OCI-M2 (cell line): ENCODE measurements around the gene ABCB9.
"Not testable (repeated sequence)": the region's sequence is repeated elsewhere in the genome, so short reads cannot be mapped to it uniquely, and the experiment has no call there.

ENCODE experiments used
- DNase-seq: peaks from one replicate; lab custom pipeline; 2025; ENCODE audit not compliant: unreplicated experiment; lab: John Stamatoyannopoulos, UW

The ABCB9 gene

GRCh38 chr12:122941351-122941750, 24.9 kb downstream of the ABCB9 start:
- DNase-seq, result not testable (repeated sequence)

DNA sequence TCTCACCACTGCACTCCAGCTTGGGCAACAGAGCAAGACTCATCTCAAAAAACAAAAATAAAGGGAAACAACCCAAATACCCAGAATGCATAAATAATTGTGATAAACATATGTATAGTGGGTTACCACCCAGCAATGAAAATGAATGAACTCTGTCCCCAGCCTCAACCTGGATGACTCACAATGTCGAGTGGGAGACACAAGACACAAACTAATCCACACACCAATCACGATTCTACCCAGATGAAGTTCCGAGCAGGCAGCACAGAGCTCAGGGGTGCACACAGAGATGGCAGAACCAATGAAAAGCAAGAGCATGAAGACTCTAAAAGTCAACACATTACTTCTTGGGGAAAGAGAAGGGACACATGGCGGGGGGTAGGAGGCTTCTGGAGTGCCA, 27.1 kb downstream of the ABCB9 start:
- no peak for DNase-seq

DNA sequence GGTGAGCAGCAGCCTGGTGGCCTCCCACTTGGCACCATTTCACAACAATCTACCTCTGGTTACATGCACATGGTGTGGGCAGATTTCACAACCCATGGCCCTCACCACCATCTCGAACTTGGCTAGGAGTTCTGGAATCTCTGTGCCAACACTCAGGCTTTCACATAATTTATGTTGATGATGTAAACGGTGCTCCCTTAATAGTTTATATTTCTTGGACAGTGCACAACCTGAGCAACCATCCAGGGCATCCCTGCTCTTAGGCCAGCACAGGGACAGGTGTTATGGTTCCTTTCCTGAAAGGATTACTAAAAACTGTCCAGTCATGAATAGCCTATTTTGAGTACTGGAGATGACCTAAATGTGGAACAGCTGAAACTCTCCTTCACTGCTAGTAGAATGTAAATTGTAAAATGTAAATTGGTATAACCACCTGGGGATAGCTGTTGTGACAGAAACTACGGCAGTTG, 28.6 kb downstream of the ABCB9 start:
- no peak for DNase-seq

- DNase-seq, result no peak
These were observed 30.9 kb downstream of the ABCB9 start for GRCh38 chr12:122935318-122935717.

- DNase-seq, result no peak
These were observed 31.5 kb downstream of the ABCB9 start for GRCh38 chr12:122934722-122935121.

GRCh38 chr12:122932207-122932606, 34.1 kb downstream of the ABCB9 start:
- DNase-seq, result no peak

GRCh38 chr12:122929812-122930211, 36.5 kb downstream of the ABCB9 start:
- no peak for DNase-seq

DNA sequence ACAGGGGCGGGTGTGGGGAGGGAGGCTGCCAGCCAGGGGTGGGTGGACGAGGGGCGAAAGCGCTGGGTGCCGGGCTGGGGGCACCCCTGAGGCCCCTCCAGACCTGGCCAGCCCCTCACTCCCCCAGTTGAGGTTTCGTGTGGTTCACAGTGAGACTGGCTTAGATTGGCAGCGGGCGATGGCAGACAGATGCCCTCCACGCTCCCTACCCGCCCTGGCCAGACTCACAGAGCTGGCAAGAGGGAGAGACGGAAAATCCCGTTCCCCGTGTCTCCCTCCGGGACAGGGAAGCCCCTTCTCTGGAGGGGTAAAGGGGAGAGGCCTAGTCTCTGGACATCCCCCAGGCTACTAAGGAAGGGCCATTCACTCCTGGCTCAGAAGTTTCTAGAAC, 37.1 kb downstream of the ABCB9 start:
- DNase-seq, result no peak

- DNase-seq, result no peak
These were observed 37.7 kb downstream of the ABCB9 start for GRCh38 chr12:122928404-122929147.

- no peak for DNase-seq
These were observed 38.4 kb downstream of the ABCB9 start for GRCh38 chr12:122927756-122928403.

DNA sequence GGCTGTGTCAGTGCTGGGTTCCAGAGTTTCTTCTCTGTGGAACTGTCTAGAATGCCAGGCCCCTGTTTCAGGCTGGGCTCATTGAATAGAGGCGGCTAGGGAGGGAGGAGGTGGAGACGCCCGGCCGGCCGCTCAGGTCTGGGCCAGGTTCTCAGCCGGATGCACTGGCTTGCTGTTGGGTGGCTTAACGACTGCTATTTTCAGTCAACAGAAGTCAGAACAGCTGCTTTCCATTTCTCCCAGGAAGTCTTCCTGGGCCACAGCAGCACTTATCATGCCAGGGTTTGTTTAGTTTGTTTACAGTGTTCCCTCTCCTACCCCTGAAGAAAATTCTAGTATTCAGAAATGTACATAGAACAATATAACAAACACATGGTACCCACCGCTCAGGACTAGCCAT, 44.3 kb downstream of the ABCB9 start:
- DNase-seq, result no peak

DNA sequence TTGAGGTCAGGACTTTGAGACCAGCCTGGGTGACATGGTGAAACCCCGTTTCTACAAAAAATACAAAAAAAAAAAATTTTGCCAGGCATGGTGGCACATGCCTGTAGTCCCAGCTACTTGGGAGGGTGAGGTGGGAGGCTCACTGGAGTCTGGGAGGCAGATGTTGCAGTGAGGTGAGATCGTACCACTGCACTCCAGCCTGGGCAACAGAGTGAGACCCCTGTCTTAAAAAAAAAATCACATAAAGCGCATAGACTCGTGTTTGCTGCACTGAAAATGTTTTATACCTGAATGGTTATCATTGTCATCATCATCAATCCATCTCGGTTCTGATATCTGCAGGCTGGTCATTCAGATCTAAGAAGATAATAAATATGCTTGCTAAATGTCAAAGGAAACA, 45.6 kb downstream of the ABCB9 start:
- DNase-seq, result no peak

- DNase-seq, result no peak
These were observed 47.4 kb downstream of the ABCB9 start for GRCh38 chr12:122918827-122919226.

- DNase-seq, result no peak
These were observed 48.6 kb downstream of the ABCB9 start for GRCh38 chr12:122917507-122918121.

DNA sequence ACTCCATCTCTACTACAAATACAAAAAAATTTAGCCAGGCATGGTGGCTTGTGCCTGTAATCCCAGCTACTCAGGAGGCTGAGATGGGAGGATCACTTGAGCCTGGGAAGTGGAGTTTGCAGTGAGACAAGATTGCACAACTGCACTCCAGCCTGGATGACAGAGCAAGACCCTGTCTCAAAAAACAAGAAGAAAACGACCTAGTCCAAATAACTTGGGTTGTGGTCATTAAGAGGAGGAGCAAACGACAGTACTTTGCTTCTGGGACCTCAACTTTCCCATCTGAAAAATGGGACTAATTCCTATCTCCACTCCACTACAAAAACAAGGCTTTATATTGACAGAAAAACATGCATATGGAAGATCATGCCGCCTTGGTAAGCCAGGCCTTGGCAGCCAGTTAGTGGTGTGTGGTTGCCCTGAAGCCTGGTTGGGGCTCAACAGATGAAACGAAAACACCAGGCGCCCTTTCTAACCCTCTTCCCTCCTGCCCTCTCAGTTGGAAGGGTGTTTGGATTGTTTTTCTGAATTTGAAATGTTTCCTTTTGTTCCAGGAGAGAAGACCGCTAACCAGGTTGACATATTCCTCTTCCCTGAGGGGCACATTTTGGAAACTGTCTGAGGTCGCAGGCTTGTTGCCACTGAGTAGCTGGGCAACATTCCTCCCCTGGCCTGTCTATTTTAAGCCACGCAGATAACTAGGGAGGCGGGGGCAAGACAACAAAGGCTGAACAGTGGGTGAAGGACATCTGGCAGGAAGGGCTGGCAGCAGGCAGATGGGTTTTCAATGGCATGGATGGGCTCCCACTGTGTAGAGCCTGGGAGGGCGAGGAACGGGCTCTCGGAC, 56.6 kb downstream of the ABCB9 start:
- DNase-seq, result no peak

DNA sequence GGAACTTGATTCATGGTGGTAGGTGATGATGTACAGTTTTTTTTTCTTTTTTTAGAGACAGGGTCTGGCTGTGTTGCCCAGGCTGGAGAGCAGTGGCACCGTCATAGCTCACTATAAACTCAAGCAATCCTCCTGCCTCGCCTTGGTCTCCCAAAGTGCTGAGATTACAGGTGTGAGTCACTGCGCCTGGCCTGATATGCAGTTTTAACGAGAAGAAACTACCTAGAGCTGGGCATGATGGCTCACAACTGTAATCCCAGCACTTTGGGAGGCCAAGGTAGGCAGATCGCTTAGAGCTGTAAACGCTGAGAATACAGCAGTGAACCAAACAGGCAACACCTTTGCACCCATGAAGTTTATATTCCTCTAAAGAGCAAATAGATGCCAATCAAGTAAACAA, 57.3 kb downstream of the ABCB9 start:
- DNase-seq, result no peak

DNA sequence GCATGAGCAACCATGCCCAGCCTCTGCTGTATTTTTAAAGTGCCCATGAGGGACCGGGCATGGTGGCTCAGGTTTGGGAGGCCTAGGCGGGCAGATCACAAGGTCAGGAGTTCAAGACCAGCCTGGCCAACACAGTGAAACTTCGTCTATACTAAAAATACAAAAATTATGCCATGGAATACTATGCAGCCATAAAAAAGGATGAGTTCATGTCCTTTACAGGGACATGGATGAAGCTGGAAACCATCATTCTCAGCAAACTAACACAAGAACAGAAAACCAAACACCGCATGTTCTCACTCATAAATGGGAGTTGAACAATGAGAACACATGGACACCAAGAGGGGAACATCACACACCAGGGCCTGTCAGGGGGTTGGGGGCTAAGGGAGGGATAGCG, 61.0 kb downstream of the ABCB9 start:
- not testable (repeated sequence) for DNase-seq

- DNase-seq, result no peak
These were observed 62.6 kb downstream of the ABCB9 start for GRCh38 chr12:122903693-122904034.

DNA sequence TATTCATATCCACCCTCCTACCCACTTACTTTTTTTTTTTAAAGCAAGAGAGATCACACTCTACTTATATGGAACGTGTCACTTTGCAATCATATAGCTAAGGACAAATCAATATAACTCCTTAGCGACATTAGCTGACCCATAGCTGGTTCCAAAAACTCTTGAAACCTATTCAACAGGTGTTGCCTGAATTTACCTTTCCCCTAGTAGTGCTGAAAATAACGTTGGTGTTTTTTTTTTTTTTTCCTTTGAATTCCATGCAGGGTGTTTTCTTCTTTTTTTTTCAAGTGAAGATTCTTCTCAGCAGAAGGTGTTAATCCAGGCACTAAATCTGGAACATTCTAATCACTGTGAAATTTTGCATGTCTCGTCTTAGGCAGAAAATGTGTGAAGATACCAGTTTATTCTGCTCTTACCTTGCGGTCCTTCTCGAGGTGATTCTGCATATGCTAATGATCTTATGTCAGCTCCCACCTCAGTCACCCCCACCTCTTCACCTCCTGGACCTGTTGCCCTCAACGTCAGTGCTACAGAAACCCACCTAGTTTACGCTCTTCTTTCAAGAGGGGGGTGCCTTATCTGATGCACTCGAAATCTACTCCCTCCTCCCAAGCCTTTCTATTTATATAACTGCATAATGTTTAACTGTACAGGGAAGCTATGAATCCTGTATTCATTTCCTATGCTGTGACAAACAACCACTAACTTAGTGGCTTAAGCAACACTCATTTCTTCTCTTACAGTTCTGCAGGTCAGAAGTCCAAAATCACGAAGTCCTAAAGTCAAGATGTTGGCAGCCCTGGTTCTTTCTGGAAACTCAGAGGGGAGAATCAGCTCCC, 63.2 kb downstream of the ABCB9 start:
- no peak for DNase-seq

- DNase-seq, result no peak
These were observed 66.4 kb downstream of the ABCB9 start for GRCh38 chr12:122899887-122900286.

GRCh38 chr12:122896662-122897061, 69.6 kb downstream of the ABCB9 start:
- no peak for DNase-seq
